Bladder microvascular endothelial cell (primary cell): Measurements from ENCODE around the gene PTPN21. TPM values are rescaled to one million over a fixed set of nuclear protein-coding genes. Genes with fewer than 3 reads are reported as not detected.

ENCODE experiments used
- total RNA-seq: library from RNA; depleted of rRNA; stranded (reverse); fragments of >200 nt; gene quantifications from 2 replicates; pipeline ENCODE4 v1.2.3, GENCODE V29; 2014

Gene PTPN21
- 3.4 and 13.5 TPM in 2 replicates for total RNA-seq

DNA sequence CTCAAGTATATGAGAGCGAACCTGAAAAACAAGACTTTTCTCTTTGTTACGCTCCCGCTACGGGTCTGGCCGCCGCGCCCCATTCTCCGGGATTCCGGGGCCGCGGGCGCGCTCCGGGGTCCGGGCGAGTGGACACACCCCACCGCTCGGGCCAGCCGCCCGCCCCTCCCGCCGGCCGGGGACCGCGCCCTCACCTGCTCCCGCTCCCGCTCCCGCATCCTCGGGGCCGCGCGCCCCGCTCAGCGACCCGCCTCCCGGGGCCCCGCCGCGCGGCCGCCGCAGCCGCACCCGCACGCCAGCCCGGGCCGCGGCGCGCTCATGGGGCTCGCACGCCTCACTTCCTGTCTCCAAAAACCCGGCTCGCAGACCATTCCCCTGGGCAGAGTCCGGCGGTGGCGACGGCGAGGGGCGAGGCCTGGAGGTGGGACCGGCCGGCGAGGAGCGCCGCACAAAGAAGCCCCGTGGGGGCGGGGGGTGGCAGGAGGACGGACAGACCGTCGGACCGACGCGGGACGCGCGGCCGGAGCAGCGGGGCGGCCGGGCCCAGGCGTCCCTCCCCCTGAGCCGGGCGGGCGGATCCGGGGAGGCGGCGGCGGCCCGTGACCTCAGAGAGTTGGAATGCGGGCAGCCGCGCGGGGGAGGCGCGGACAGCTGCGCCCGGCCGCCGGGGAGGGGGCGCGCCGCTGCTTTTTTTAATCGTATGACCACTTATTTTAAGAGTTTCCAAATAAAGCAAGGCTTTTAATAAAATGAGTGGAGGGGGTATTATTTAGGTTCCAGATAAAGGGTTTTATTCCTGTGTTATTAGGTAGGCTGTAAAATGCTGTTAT, at the start of gene PTPN21:
Gene PTPN21 (minus strand): TSS at position 551 of the 830 bp plus-strand sequence. CDS start 4,590 bp downstream, outside the sequence.

DNA sequence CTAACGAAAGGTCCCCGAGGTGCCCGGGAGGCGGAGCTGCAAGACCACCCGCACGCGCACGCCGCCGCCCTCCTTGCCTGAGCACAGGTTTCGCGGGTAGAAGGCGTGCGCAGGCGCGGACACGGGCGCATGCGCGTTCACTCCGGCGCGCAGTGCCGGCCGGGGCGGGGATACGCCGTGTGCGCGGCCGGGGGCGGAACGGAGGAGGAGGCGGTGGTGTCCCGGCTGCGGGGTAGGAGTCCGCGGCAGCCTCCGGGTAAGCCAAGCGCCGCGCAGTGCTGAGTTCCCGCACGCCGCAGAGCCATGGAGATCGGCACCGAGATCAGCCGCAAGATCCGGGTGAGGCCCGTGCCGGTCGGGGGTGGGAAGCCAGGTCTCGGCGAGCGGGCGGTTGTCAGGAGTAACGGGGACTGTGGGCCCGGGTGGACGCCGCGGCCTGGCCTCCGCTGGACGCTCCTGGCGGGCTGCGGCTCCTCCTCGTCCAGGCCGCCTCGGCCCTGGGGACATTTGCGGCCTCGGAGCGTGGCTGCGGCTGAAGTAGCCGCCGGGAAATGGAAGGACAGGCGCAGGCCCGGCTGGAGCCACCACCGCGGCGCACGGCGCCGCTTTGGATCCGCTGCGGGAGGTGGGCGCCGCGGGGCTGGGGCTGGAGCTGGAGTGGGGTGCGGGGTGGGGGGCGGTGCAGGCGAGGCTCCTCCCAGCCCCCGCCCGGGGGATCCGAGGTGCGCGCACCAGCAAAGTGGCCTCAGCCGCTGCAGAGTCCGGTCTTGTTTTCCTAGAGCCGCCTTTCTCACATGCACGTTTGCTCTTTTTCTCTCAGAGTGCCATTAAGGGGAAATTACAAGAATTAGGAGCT, 8.3 kb upstream of the PTPN21 start, which contains the start of gene ZC3H14:
Gene ZC3H14 (plus strand): TSS at position 207 of the 856 bp plus-strand sequence. CDS start 97 bp downstream, at position 304.

Other genes starting within 250 kb of the PTPN21 start
- not detected in 2 replicates for gene KCNK10, start 231.7 kb downstream of the PTPN21 start, total RNA-seq
- 5.2 and 7.9 TPM in 2 replicates for gene SPATA7, start 169.3 kb downstream of the PTPN21 start, total RNA-seq
- 34.2 and 63.0 TPM in 2 replicates for gene ZC3H14, start 8.0 kb upstream of the PTPN21 start, total RNA-seq
- gene EML5, start 237.9 kb upstream of the PTPN21 start, total RNA-seq = under 0.01 and 0.13 TPM in 2 replicates